Sigmoid colon (tissue), 3 donors: ENCODE data around the gene INAVA.

Experiments used
- CTCF ChIP-seq, 4 experiments: fragments of 450-650 bp in 3 of 4; fragments of 200-600 bp in 1 of 4; IDR thresholded peaks; one replicate each; pipeline ENCODE4 v1.5.1; 2016 to 2019; ENCODE audit warnings: antibody characterized with exemption in 4 of 4, mild to moderate bottlenecking in 3 of 4, moderate library complexity in 2 of 4
- POLR2A ChIP-seq, 2 donors: fragments of 450-650 bp; IDR thresholded peaks; one replicate each; pipeline ENCODE4 v1.6.1; 2016; ENCODE audit warnings: antibody characterized with exemption in 2 of 2, mild to moderate bottlenecking in 2 of 2, moderate library complexity in 2 of 2

- no peak for TF ChIP-seq CTCF (IDR thresholded peaks at IDR 0.05)
- TF ChIP-seq POLR2A (IDR thresholded peaks at IDR 0.05) = no peak
Measured at GRCh38 chr1:200907611-200908097, 13.0 kb downstream of the INAVA start.
